Smooth muscle cell (in vitro differentiated cells): ENCODE measurements around the gene BZW2. TPM values are rescaled to one million over a fixed set of nuclear protein-coding genes. Genes with fewer than 3 reads are reported as not detected.

ENCODE experiments used
- DNase-seq: peaks from one replicate; lab custom pipeline; 2025; ENCODE audit not compliant: unreplicated experiment; lab: John Stamatoyannopoulos, UW
- H2AFZ ChIP-seq: fragments of 200-600 bp; sonication (generic); 2 replicates; pipeline ENCODE4 v1.6.0; 2016; ENCODE audit warnings: antibody characterized with exemption, low read depth, mild to moderate bottlenecking
- H3F3A ChIP-seq: fragments of 200-600 bp; sonication (generic); 2 replicates; pipeline ENCODE4 v1.6.0; 2017; ENCODE audit warnings: antibody characterized with exemption, low read depth
- H3K27ac ChIP-seq: fragments of 200-600 bp; sonication (generic); 2 replicates; pipeline ENCODE4 v1.5.1; 2016; ENCODE audit warnings: low read depth, mild to moderate bottlenecking
- H3K27me3 ChIP-seq: fragments of 200-600 bp; sonication (generic); 2 replicates; pipeline ENCODE4 v1.6.1; 2016; ENCODE audit warnings: low read depth, mild to moderate bottlenecking
- H3K36me3 ChIP-seq: fragments of 200-600 bp; sonication (generic); 2 replicates; pipeline ENCODE4 v1.5.1; 2016; ENCODE audit warnings: low read depth
- H3K4me1 ChIP-seq: fragments of 200-600 bp; sonication (generic); 2 replicates; pipeline ENCODE4 v1.5.1; 2016; ENCODE audit warnings: low read depth
- H3K4me2 ChIP-seq: fragments of 200-600 bp; sonication (generic); 2 replicates; pipeline ENCODE4 v1.6.0; 2016; ENCODE audit warnings: mild to moderate bottlenecking
- H3K4me3 ChIP-seq: fragments of 200-600 bp; sonication (generic); 2 replicates; pipeline ENCODE4 v1.5.1; 2016; ENCODE audit warnings: mild to moderate bottlenecking
- H3K79me2 ChIP-seq: fragments of 200-600 bp; sonication (generic); 2 replicates; pipeline ENCODE4 v1.6.0; 2016; ENCODE audit warnings: low read depth, mild to moderate bottlenecking
- H3K9ac ChIP-seq: fragments of 200-600 bp; sonication (generic); 2 replicates; pipeline ENCODE4 v1.6.0; 2016; ENCODE audit warnings: low read depth
- H3K9me3 ChIP-seq: fragments of 200-600 bp; sonication (generic); replicated peaks from 2 replicates; pipeline ENCODE4 v1.5.1; 2016; ENCODE audit warnings: low read depth
- H4K20me1 ChIP-seq: fragments of 200-600 bp; sonication (generic); 2 replicates; pipeline ENCODE4 v1.6.0; 2016; ENCODE audit warnings: low read depth
- CTCF ChIP-seq: fragments of 200-600 bp; sonication (generic); IDR thresholded peaks from 2 replicates; pipeline ENCODE4 v1.5.1; 2017; ENCODE audit warnings: borderline replicate concordance, mild to moderate bottlenecking, antibody characterized with exemption; ENCODE audit not compliant: insufficient read depth, poor library complexity, severe bottlenecking
- WGBS: methylation state at CpG from one replicate; pipeline ENCODE4 v1.1.7; 2016; ENCODE audit warnings: low lambda C conversion rate; 5-methylcytosine and 5-hydroxymethylcytosine counted together
- polyA plus RNA-seq: library from polyadenylated mRNA; unstranded; fragments of >200 nt; fragmentation: Nextera tagmentation; extraction: Ambion mirVana; gene quantifications from 2 replicates; pipeline ENCODE4 v1.2.1, GENCODE V29; 2016
- total RNA-seq: library from RNA; depleted of rRNA; stranded (reverse); fragments of >200 nt; gene quantifications from 2 replicates; pipeline ENCODE4 v1.2.3, GENCODE V29; 2014

BZW2 gene
- total and polyA plus RNA-seq, 2 experiments from 2014 or later: 56.1 to 83.7 TPM

DNA sequence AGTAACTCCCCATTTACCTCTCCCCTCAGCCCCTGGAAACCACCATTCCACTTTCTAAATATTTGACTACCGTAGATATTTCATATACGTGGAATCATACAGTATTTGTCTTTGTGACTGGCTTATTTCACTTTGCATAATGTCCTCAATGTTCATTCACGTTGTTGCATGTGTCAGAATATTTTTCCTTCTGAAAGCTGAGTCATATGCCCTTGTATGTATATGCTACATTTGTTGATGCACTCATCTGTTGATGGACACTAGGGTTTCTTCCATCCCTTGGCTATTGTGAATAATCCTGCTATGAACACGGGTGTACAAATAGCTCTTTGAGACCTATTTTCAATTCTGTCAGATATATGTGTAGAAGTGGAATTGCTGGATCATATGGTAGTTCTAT, 81.8 kb downstream of the BZW2 start:
- H3K4me3 ChIP-seq: no peak overlapping the region
- no peaks in the 10 kb centered on the region for H3K79me2 ChIP-seq
- H4K20me1 ChIP-seq: no peaks in the 10 kb centered on the region
- no peaks in the 10 kb centered on the region for H3K4me1 ChIP-seq
- DNase-seq: no peak
- no peak overlapping the region for H3K4me2 ChIP-seq
- no peaks in the 10 kb centered on the region for H3F3A ChIP-seq
- no peaks in the 10 kb centered on the region for H3K9me3 ChIP-seq
- 91% methylated on average over 4 of the region's 4 CpGs for WGBS
- H2AFZ ChIP-seq: no peak overlapping the region
- no peaks in the 10 kb centered on the region for H3K36me3 ChIP-seq
- no peak overlapping the region for H3K9ac ChIP-seq
- H3K27me3 ChIP-seq: no peaks in the 10 kb centered on the region
- no peak for TF ChIP-seq CTCF
- H3K27ac ChIP-seq: no peak overlapping the region

- no peaks in the 10 kb centered on the region for H3K79me2 ChIP-seq
- H3K4me2 ChIP-seq: no peak overlapping the region
- no peak overlapping the region for H2AFZ ChIP-seq
- DNase-seq: no peak
- WGBS: 43% methylated on average over 10 of the region's 10 CpGs
- no peaks in the 10 kb centered on the region for H3F3A ChIP-seq
- no peaks in the 10 kb centered on the region for H3K4me1 ChIP-seq
- no peak for TF ChIP-seq CTCF
- H4K20me1 ChIP-seq: no peaks in the 10 kb centered on the region
- H3K9me3 ChIP-seq: no peaks in the 10 kb centered on the region
- H3K27ac ChIP-seq: no peak overlapping the region
- H3K9ac ChIP-seq: no peak overlapping the region
- no peaks in the 10 kb centered on the region for H3K36me3 ChIP-seq
- H3K27me3 ChIP-seq: no peaks in the 10 kb centered on the region
- no peak overlapping the region for H3K4me3 ChIP-seq
These were observed 82.8 kb downstream of the BZW2 start for GRCh38 chr7:16728811-16729210.

GRCh38 chr7:16729541-16729940, 83.6 kb downstream of the BZW2 start:
- H3K79me2 ChIP-seq: no peaks in the 10 kb centered on the region
- no peak overlapping the region for H3K27ac ChIP-seq
- WGBS: 95% methylated on average over 2 of the region's 2 CpGs
- no peaks in the 10 kb centered on the region for H3K9me3 ChIP-seq
- no peak overlapping the region for H3K4me2 ChIP-seq
- H2AFZ ChIP-seq: no peak overlapping the region
- no peak for DNase-seq
- TF ChIP-seq CTCF: no peak
- no peaks in the 10 kb centered on the region for H3K27me3 ChIP-seq
- H3K9ac ChIP-seq: no peak overlapping the region
- no peaks in the 10 kb centered on the region for H3K4me1 ChIP-seq
- no peaks in the 10 kb centered on the region for H3F3A ChIP-seq
- no peak overlapping the region for H3K4me3 ChIP-seq
- H4K20me1 ChIP-seq: no peaks in the 10 kb centered on the region
- H3K36me3 ChIP-seq: no peaks in the 10 kb centered on the region

DNA sequence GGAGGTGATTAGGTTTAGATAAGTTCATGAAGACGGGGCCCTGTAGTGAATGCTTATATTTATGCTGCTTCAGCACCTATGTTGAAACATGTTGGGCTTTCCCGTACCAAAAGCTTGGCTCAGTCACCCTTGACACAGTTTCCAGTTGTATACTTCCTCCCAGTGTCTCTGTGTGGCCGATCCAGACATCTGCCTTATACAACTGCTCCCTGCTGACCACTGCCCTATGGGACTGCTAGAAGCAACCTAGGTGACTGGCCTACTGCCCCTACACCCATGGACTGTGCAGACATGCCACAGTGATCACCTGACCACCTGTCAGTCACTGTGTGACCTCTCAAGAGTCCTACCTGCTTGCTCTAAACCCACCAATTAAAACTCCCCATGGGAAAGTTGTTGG, 85.0 kb downstream of the BZW2 start:
- Histone ChIP-seq H4K20me1 (no peaks in the 10 kb centered on the region), H3K79me2 (no peaks in the 10 kb centered on the region), H3K27me3 (no peaks in the 10 kb centered on the region), H3K4me1 (peaks cover 9% of the 10 kb centered on the region), H3F3A (no peaks in the 10 kb centered on the region), H3K9ac (no peak overlapping the region), H3K9me3 (no peaks in the 10 kb centered on the region), H3K4me3 (no peak overlapping the region), H2AFZ (no peak overlapping the region), H3K27ac (no peak overlapping the region), H3K36me3 (no peaks in the 10 kb centered on the region), H3K4me2 (no peak overlapping the region)
- 72% methylated on average over 3 of the region's 3 CpGs for WGBS
- TF ChIP-seq CTCF: no peak
- no peak for DNase-seq
